Mesenchymal stem cell (in vitro differentiated cells and primary cell): ENCODE results near the gene FAHD2A.

Experiments used
- DNase-seq: peaks from one replicate; pipeline ENCODE4 v3.0.0-alpha.2; 2013
- H2AFZ ChIP-seq: one replicate; pipeline ENCODE4 v1.6.1; 2013; ENCODE audit warnings: low read depth, mild to moderate bottlenecking, control low read depth, inconsistent platforms, low read length, moderate library complexity
- H2AK5ac ChIP-seq: 2 replicates; pipeline ENCODE4 v1.6.1; 2013; ENCODE audit warnings: low read length, moderate library complexity, mild to moderate bottlenecking, inconsistent platforms; ENCODE audit not compliant: severe bottlenecking
- H2BK120ac ChIP-seq: one replicate; pipeline ENCODE4 v1.6.1; 2013; ENCODE audit warnings: low read depth, mild to moderate bottlenecking, inconsistent platforms, low read length, moderate library complexity
- H2BK12ac ChIP-seq, 2 experiments: one replicate each; pipeline ENCODE4 v1.6.1; 2013; ENCODE audit warnings: inconsistent platforms in 2 of 2, low read length in 2 of 2, mild to moderate bottlenecking in 2 of 2, moderate library complexity in 2 of 2, control low read depth in 1 of 2
- H2BK15ac ChIP-seq: one replicate; pipeline ENCODE4 v1.6.1; 2013; ENCODE audit warnings: mild to moderate bottlenecking, low read depth, inconsistent platforms; ENCODE audit not compliant: poor library complexity, severe bottlenecking
- H2BK5ac ChIP-seq: 2 replicates; pipeline ENCODE4 v1.6.1; 2013; ENCODE audit warnings: low read depth, mild to moderate bottlenecking, low read length, control low read depth, inconsistent platforms; ENCODE audit not compliant: poor library complexity, severe bottlenecking
- H3K14ac ChIP-seq, 2 experiments: one replicate each; pipeline ENCODE4 v1.6.1; 2013; ENCODE audit warnings: inconsistent platforms in 2 of 2, low read length in 2 of 2, control low read depth in 1 of 2, mild to moderate bottlenecking in 1 of 2, moderate library complexity in 1 of 2
- H3K18ac ChIP-seq, 2 experiments: one replicate each; pipeline ENCODE4 v1.6.1; 2013; ENCODE audit warnings: inconsistent platforms in 2 of 2, low read length in 2 of 2, control low read depth in 1 of 2, low read depth in 1 of 2, mild to moderate bottlenecking in 1 of 2
- H3K23ac ChIP-seq, 2 experiments: one replicate each; pipeline ENCODE4 v1.6.1; 2013; ENCODE audit warnings: inconsistent platforms in 2 of 2, low read length in 2 of 2, mild to moderate bottlenecking in 2 of 2, moderate library complexity in 2 of 2, control low read depth in 1 of 2
- H3K27ac ChIP-seq: 2 replicates; pipeline ENCODE4 v1.5.1; 2013; ENCODE audit warnings: mild to moderate bottlenecking, moderate library complexity, low read length, control low read depth, inconsistent platforms; ENCODE audit not compliant: poor library complexity, severe bottlenecking
- H3K27me3 ChIP-seq, 2 experiments: 2 replicates each; pipeline versions ENCODE4 v1.6.1 to v1.7.0; 2013; ENCODE audit warnings: low read length in 2 of 2, mild to moderate bottlenecking in 2 of 2, moderate library complexity in 2 of 2, control low read depth in 1 of 2, inconsistent platforms in 1 of 2; ENCODE audit not compliant: control insufficient read depth in 1 of 2, insufficient read depth in 1 of 2
- H3K36me3 ChIP-seq, 2 experiments: 2 replicates each; pipeline versions ENCODE4 v1.6.1 to v1.7.0; 2013; ENCODE audit warnings: low read length in 2 of 2, control low read depth in 1 of 2, inconsistent platforms in 1 of 2, low read depth in 1 of 2, mild to moderate bottlenecking in 1 of 2; ENCODE audit not compliant: insufficient read depth in 2 of 2, control insufficient read depth in 1 of 2
- H3K4ac ChIP-seq, 2 experiments: one replicate each; pipeline ENCODE4 v1.6.1; 2013; ENCODE audit warnings: inconsistent platforms in 2 of 2, low read length in 2 of 2, mild to moderate bottlenecking in 2 of 2, moderate library complexity in 2 of 2, control low read depth in 1 of 2, low read depth in 1 of 2
- H3K4me1 ChIP-seq: 2 replicates; pipeline ENCODE4 v1.6.1; 2013; ENCODE audit warnings: low read depth, low read length, control low read depth; ENCODE audit not compliant: control insufficient read depth, insufficient read depth
- H3K4me2 ChIP-seq: 2 replicates; pipeline ENCODE4 v1.6.1; 2013; ENCODE audit warnings: low read length, mild to moderate bottlenecking, inconsistent platforms; ENCODE audit not compliant: poor library complexity, severe bottlenecking
- H3K4me3 ChIP-seq, 2 experiments: 2 replicates each; pipeline versions ENCODE4 v1.5.1 to v1.7.0; 2013; ENCODE audit warnings: low read length in 2 of 2, mild to moderate bottlenecking in 2 of 2, control low read depth in 1 of 2, low read depth in 1 of 2; ENCODE audit not compliant: insufficient read depth in 1 of 2
- H3K79me1 ChIP-seq: replicated peaks from 2 replicates; pipeline ENCODE4 v1.6.1; 2013; ENCODE audit warnings: mild to moderate bottlenecking, control low read depth, low read length, inconsistent platforms; ENCODE audit not compliant: poor library complexity, severe bottlenecking
- H3K9ac ChIP-seq: 2 replicates; pipeline ENCODE4 v1.7.0; 2013; ENCODE audit warnings: mild to moderate bottlenecking, low read length, moderate library complexity
- H3K9me3 ChIP-seq: 2 replicates; pipeline ENCODE4 v1.7.0; 2013; ENCODE audit warnings: mild to moderate bottlenecking, low read length; ENCODE audit not compliant: control insufficient read depth
- H4K8ac ChIP-seq: one replicate; pipeline ENCODE4 v1.6.1; 2013; ENCODE audit warnings: inconsistent platforms, mild to moderate bottlenecking, low read length, moderate library complexity
- H4K91ac ChIP-seq: one replicate; pipeline ENCODE4 v1.6.1; 2013; ENCODE audit warnings: mild to moderate bottlenecking, low read length, inconsistent platforms
- WGBS: methylation state at CpG from one replicate; pipeline ENCODE4 v1.1.7; 2013; ENCODE audit warnings: mixed read lengths; 5-methylcytosine and 5-hydroxymethylcytosine counted together

The FAHD2A gene

GRCh38 chr2:95357717-95358280 is 44.7 kb upstream of the FAHD2A start:
- peaks cover 10% of the 10 kb centered on the region for H3K4me1 ChIP-seq
- peaks cover 22% of the 10 kb centered on the region for H3K79me1 ChIP-seq
- H3K9me3 ChIP-seq, result peaks cover 6% of the 10 kb centered on the region
- no peak for DNase-seq
- H3K4me2 ChIP-seq, result no peak overlapping the region
- H4K8ac ChIP-seq, result no peak overlapping the region
- H3K27ac ChIP-seq, result no peak overlapping the region
- H3K18ac ChIP-seq, result no peak overlapping the region
- no peak overlapping the region for H2AFZ ChIP-seq
- no peak overlapping the region for H2BK12ac ChIP-seq
- no peak overlapping the region for H4K91ac ChIP-seq
- H3K27me3 ChIP-seq, result peaks cover 0 to 28% of the 10 kb centered on the region in 2 experiments
- no peak overlapping the region for H3K23ac ChIP-seq
- H2BK15ac ChIP-seq, result no peak overlapping the region
- H3K4ac ChIP-seq, result no peak overlapping the region
- no peak overlapping the region for H3K4me3 ChIP-seq
- no peak overlapping the region for H2AK5ac ChIP-seq
- no peak overlapping the region for H2BK120ac ChIP-seq
- H3K14ac ChIP-seq, result no peak overlapping the region
- peaks cover 0 to 36% of the 10 kb centered on the region in 2 experiments for H3K36me3 ChIP-seq
- WGBS, result 66% methylated on average over 6 of the region's 6 CpGs
- no peak overlapping the region for H2BK5ac ChIP-seq
- no peak overlapping the region for H3K9ac ChIP-seq

GRCh38 chr2:95359031-95359430 is 43.5 kb upstream of the FAHD2A start:
- Histone ChIP-seq H3K4ac (no peak overlapping the region), H4K91ac (no peak overlapping the region), H4K8ac (no peak overlapping the region), H3K9me3 (peaks cover 6% of the 10 kb centered on the region), H3K79me1 (peaks cover 19% of the 10 kb centered on the region), H3K27ac (peak overlapping the region; percentile 40), H3K27me3 (peaks cover 0 to 28% of the 10 kb centered on the region in 2 experiments), H3K4me1 (peaks cover 10% of the 10 kb centered on the region), H3K36me3 (peaks cover 0 to 25% of the 10 kb centered on the region in 2 experiments), H2BK12ac (no peak overlapping the region), H2BK120ac (no peak overlapping the region), H3K4me2 (no peak overlapping the region), H3K9ac (no peak overlapping the region), H3K4me3 (peak overlapping the region in 1 of 2 experiments; percentile 33), H3K23ac (no peak overlapping the region), H2BK15ac (no peak overlapping the region), H2BK5ac (no peak overlapping the region), H2AFZ (no peak overlapping the region), H2AK5ac (no peak overlapping the region), H3K18ac (no peak overlapping the region), H3K14ac (no peak overlapping the region)
- WGBS, result 69% methylated on average over 3 of the region's 3 CpGs
- no peak for DNase-seq

- Histone ChIP-seq H2AFZ (no peak overlapping the region), H4K91ac (no peak overlapping the region), H3K36me3 (peaks cover 0 to 21% of the 10 kb centered on the region in 2 experiments), H3K4me2 (no peak overlapping the region), H2BK5ac (no peak overlapping the region), H3K4me1 (peaks cover 10% of the 10 kb centered on the region), H2BK120ac (no peak overlapping the region), H3K4me3 (peak overlapping the region in 1 of 2 experiments; percentile 33), H3K79me1 (peaks cover 21% of the 10 kb centered on the region), H4K8ac (no peak overlapping the region), H3K18ac (no peak overlapping the region), H3K9ac (no peak overlapping the region), H3K27me3 (peaks cover 0 to 28% of the 10 kb centered on the region in 2 experiments), H3K23ac (no peak overlapping the region), H3K14ac (no peak overlapping the region), H2BK12ac (no peak overlapping the region), H3K9me3 (peaks cover 6% of the 10 kb centered on the region), H2AK5ac (no peak overlapping the region), H3K27ac (peak overlapping the region; percentile 40), H2BK15ac (no peak overlapping the region), H3K4ac (no peak overlapping the region)
- WGBS, result 62% methylated on average over 5 of the region's 5 CpGs
- no peak for DNase-seq
These were observed 43.0 kb upstream of the FAHD2A start for GRCh38 chr2:95359501-95359930.

GRCh38 chr2:95361216-95361980 is 41.1 kb upstream of the FAHD2A start:
- no peak overlapping the region for H2BK12ac ChIP-seq
- no peak overlapping the region for H3K4ac ChIP-seq
- H3K36me3 ChIP-seq, result peaks cover 0 to 15% of the 10 kb centered on the region in 2 experiments
- H3K27ac ChIP-seq, result no peak overlapping the region
- no peak overlapping the region for H4K8ac ChIP-seq
- no peak overlapping the region for H3K18ac ChIP-seq
- no peak overlapping the region for H4K91ac ChIP-seq
- peaks cover 6% of the 10 kb centered on the region for H3K9me3 ChIP-seq
- H3K27me3 ChIP-seq, result peaks cover 0 to 28% of the 10 kb centered on the region in 2 experiments
- H3K14ac ChIP-seq, result no peak overlapping the region
- DNase-seq, result no peak
- no peak overlapping the region for H3K23ac ChIP-seq
- H2BK5ac ChIP-seq, result no peak overlapping the region
- peaks cover 10% of the 10 kb centered on the region for H3K4me1 ChIP-seq
- H2BK120ac ChIP-seq, result no peak overlapping the region
- no peak overlapping the region for H2BK15ac ChIP-seq
- H3K79me1 ChIP-seq, result peaks cover 24% of the 10 kb centered on the region
- H2AK5ac ChIP-seq, result no peak overlapping the region
- no peak overlapping the region for H2AFZ ChIP-seq
- 83% methylated on average over 8 of the region's 9 CpGs for WGBS
- H3K9ac ChIP-seq, result no peak overlapping the region
- H3K4me2 ChIP-seq, result no peak overlapping the region
- no peak overlapping the region for H3K4me3 ChIP-seq
